Activated CD8-positive, alpha-beta memory T cell treated with anti-CD3 and anti-CD28 coated beads, Interleukin-2, amount 10 ng/mL, durations not matched to agents 7 days and 5 days (primary cell): Measurements from ENCODE around the gene SLC5A6. TPM values are rescaled to one million over a fixed set of nuclear protein-coding genes. Genes with fewer than 3 reads are reported as not detected.
A peak's percentile ranks its signal among the peaks of the same experiment; 100 is the strongest.

Source experiments
- ATAC-seq: fragments of 150-1000 bp; cut with Tn5 transposase; one replicate; pipeline ENCODE4 v1.10.0; 2021; ENCODE audit warnings: moderate library complexity
- CTCF ChIA-PET: fragments of 350-600 bp; sonication (Branson Sonifier 250); formaldehyde crosslinking; loops from one replicate; lab custom pipeline; 2021; ENCODE audit warnings: antibody characterized with exemption; lab: Charles Lee
- DNase-seq: peaks from one replicate; pipeline ENCODE4 v3.0.0-alpha.2; 2020
- H3K27ac Mint-ChIP-seq: one replicate; pipeline ENCODE4 v1.8.0; 2021; ENCODE audit warnings: mild to moderate bottlenecking, mixed read lengths
- H3K27me3 Mint-ChIP-seq: one replicate; pipeline ENCODE4 v1.8.0; 2021; ENCODE audit warnings: mixed read lengths
- H3K36me3 Mint-ChIP-seq: one replicate; pipeline ENCODE4 v1.8.0; 2021; ENCODE audit warnings: mild to moderate bottlenecking, mixed read lengths
- H3K4me1 Mint-ChIP-seq: one replicate; pipeline ENCODE4 v1.8.0; 2021; ENCODE audit warnings: mixed read lengths
- H3K4me3 Mint-ChIP-seq: one replicate; pipeline ENCODE4 v1.8.0; 2021; ENCODE audit warnings: mild to moderate bottlenecking, moderate library complexity, mixed read lengths
- H3K9me3 Mint-ChIP-seq: one replicate; pipeline ENCODE4 v1.8.0; 2022; ENCODE audit warnings: low read depth, mixed read lengths
- total RNA-seq, 2 experiments: library from RNA; stranded (reverse); gene quantifications; one replicate each; pipeline ENCODE4 v1.2.3, GENCODE V29; 2021

The SLC5A6 gene
- total RNA-seq, 2 experiments from 2014 or later: 35.0 to 47.9 TPM

- CTCF ChIA-PET: interaction anchor here (1.0 to 2.1 kb wide), 3 partner anchors 14 to 78 kb away, joined by 3 to 6 read pairs (median 3); partner anchors contain the start of genes ATRAID and SLC5A6
- Mint-ChIP-seq H3K4me1 (peaks cover 5% of the 10 kb centered on the region), H3K4me3 (no peak overlapping the region), H3K27me3 (no peaks in the 10 kb centered on the region), H3K27ac (no peak overlapping the region), H3K9me3 (no peaks in the 10 kb centered on the region), H3K36me3 (peaks cover 47% of the 10 kb centered on the region)
- ATAC-seq (no peak), DNase-seq (no peak)
These were observed 13.5 kb upstream of the SLC5A6 start for GRCh38 chr2:27225526-27225925.

GRCh38 chr2:27223416-27223815, 11.3 kb upstream of the SLC5A6 start:
- Mint-ChIP-seq H3K4me1 (peaks cover 19% of the 10 kb centered on the region), H3K9me3 (no peaks in the 10 kb centered on the region), H3K27ac (no peak overlapping the region), H3K4me3 (no peak overlapping the region), H3K27me3 (no peaks in the 10 kb centered on the region), H3K36me3 (peaks cover 52% of the 10 kb centered on the region)
- no peak for DNase-seq
- CTCF ChIA-PET: interaction anchor here (1.2 to 2.1 kb wide), 2 partner anchors 56 to 80 kb away, joined by 3 to 6 read pairs; no protein-coding TSS in a partner anchor
- ATAC-seq: no peak

DNA sequence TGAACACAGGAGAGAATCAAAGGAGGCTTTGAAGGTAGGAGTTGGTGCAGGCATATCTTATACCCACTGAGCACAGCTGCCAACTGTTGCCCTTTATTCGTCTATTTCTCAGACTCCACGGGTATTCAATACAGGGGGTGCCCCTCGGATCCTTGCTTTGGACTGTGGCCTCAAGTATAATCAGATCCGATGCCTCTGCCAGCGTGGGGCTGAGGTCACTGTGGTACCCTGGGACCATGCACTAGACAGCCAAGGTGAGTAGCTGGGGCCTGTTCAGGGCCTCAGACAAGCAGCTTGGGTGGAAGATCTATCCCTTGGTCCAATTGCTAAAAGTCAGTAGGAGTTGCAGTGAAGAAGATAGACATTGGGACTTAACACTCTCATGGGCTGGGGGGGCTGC, 10.3 kb upstream of the SLC5A6 start:
- no peaks in the 10 kb centered on the region for H3K9me3 Mint-ChIP-seq
- H3K27ac Mint-ChIP-seq: no peak overlapping the region
- CTCF ChIA-PET: no interaction called here
- no peak overlapping the region for H3K4me3 Mint-ChIP-seq
- ATAC-seq: no peak
- H3K27me3 Mint-ChIP-seq: no peaks in the 10 kb centered on the region
- H3K4me1 Mint-ChIP-seq: peaks cover 26% of the 10 kb centered on the region
- H3K36me3 Mint-ChIP-seq: peaks cover 51% of the 10 kb centered on the region
- DNase-seq: no peak

DNA sequence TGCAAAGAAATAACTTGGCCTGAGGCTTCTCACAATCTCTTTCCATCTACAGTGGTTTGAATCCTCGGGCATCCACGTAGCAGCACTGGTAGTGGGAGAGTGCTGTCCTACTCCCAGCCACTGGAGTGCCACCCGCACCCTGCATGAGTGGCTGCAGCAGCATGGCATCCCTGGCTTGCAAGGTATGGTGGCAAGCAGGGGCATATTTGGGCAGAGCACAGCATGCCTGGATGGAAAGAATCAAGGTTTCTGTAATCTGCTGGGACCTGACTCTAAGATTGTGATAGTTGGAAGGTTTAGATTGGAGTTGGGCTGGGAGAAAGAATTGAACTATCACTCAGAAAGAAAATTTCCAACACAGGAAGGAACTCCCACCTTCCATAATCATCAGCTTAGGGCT, 9.1 kb upstream of the SLC5A6 start:
- peaks cover 34% of the 10 kb centered on the region for H3K4me1 Mint-ChIP-seq
- no peak for DNase-seq
- H3K9me3 Mint-ChIP-seq: no peaks in the 10 kb centered on the region
- no peak overlapping the region for H3K4me3 Mint-ChIP-seq
- H3K36me3 Mint-ChIP-seq: peaks cover 49% of the 10 kb centered on the region
- no peak overlapping the region for H3K27ac Mint-ChIP-seq
- CTCF ChIA-PET: interaction anchor here (1.7 kb wide), 1 partner anchor 83 kb away, joined by 4 read pairs; no protein-coding TSS in a partner anchor
- no peaks in the 10 kb centered on the region for H3K27me3 Mint-ChIP-seq
- ATAC-seq: no peak

- DNase-seq (no peak), ATAC-seq (no peak)
- H3K36me3 Mint-ChIP-seq: peaks cover 53% of the 10 kb centered on the region
- no peak overlapping the region for H3K27ac Mint-ChIP-seq
- H3K4me3 Mint-ChIP-seq: no peak overlapping the region
- H3K27me3 Mint-ChIP-seq: no peaks in the 10 kb centered on the region
- H3K9me3 Mint-ChIP-seq: no peaks in the 10 kb centered on the region
- CTCF ChIA-PET: interaction anchor here (0.9 to 1.7 kb wide), 4 partner anchors 50 to 259 kb away, joined by 4 to 6 read pairs (median 5); no protein-coding TSS in a partner anchor
- peaks cover 37% of the 10 kb centered on the region for H3K4me1 Mint-ChIP-seq
These were observed 8.0 kb upstream of the SLC5A6 start for GRCh38 chr2:27220091-27220490.

- H3K4me1 Mint-ChIP-seq: peaks cover 41% of the 10 kb centered on the region
- no peaks in the 10 kb centered on the region for H3K9me3 Mint-ChIP-seq
- peaks cover 49% of the 10 kb centered on the region for H3K36me3 Mint-ChIP-seq
- H3K27ac Mint-ChIP-seq: no peak overlapping the region
- no peaks in the 10 kb centered on the region for H3K27me3 Mint-ChIP-seq
- DNase-seq (no peak), ATAC-seq (no peak)
- CTCF ChIA-PET: interaction anchor here (1.4 to 1.7 kb wide), 2 partner anchors 49 to 258 kb away, joined by 5 to 6 read pairs; no protein-coding TSS in a partner anchor
- H3K4me3 Mint-ChIP-seq: peak overlapping the region; percentile 94
These were observed 7.0 kb upstream of the SLC5A6 start for GRCh38 chr2:27219091-27219490.

DNA sequence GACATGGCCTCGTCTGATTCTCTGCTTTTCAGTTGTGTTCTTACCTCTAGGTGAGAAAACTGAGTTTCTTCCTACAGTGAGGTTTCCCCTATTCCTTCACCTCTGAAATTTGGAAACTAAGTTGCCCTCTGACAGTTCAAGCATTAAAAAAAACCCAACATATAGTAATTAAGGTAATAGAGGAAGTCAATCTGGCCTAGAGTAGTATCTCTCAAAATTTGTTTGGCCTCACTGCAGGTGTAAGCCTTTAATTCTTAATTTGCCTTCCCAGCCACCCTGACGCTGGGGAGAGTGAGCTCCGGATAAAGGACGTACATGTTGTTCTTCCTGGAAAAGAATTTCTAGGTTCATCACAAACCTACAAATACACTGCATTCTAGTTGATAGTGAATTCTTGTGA, 6.5 kb upstream of the SLC5A6 start:
- CTCF ChIA-PET: interaction anchor here (1.1 to 1.7 kb wide), 3 partner anchors 49 to 257 kb away, joined by 3 to 5 read pairs (median 5); no protein-coding TSS in a partner anchor
- H3K27ac Mint-ChIP-seq: peak overlapping the region; percentile 91
- ATAC-seq (no peak), DNase-seq (no peak)
- H3K4me3 Mint-ChIP-seq: peak overlapping the region; percentile 94
- peaks cover 52% of the 10 kb centered on the region for H3K36me3 Mint-ChIP-seq
- H3K4me1 Mint-ChIP-seq: peaks cover 45% of the 10 kb centered on the region
- no peaks in the 10 kb centered on the region for H3K9me3 Mint-ChIP-seq
- no peaks in the 10 kb centered on the region for H3K27me3 Mint-ChIP-seq

DNA sequence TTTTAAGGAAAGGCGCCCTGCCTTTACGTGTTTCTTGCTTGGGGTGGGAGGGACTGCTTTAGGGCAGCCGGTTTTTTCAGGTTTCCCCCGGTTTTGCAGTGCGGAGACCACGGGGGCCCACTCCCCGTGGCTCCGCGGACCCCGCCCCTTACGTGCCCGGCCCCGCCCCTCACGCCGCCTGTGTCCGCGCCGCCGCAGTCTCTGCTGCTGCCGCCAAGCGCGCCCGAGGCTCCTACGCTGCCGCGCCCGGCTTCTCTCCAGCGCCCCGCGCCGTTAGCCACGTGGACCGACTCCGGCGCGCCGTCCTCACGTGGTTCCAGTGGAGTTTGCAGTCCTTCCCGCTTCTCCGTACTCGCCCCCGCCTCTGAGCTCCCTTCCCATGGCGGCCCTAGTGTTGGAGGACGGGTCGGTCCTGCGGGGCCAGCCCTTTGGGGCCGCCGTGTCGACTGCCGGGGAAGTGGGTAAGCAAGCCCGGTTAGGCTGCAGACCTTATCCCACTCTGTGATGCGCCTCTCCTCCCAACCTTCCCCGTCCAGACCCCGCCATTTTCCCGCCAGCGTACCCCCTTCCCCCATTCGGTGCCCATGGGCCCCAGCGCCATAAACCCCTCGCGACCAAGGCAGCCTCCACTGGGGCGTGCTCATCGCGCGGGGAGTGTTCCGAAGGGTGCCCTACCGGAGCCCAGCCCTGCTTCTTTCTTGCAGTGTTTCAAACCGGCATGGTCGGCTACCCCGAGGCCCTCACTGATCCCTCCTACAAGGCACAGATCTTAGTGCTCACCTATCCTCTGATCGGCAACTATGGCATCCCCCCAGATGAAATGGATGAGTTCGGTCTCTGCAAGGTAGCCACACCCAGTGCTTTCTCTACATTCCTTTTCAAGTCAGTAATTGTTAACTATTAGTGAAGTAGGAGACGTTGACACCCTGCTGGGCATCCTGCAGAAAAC, 5.4 kb upstream of the SLC5A6 start, which contains the start of gene CAD:
CAD (plus strand) TSS at position 197 of the 949 bp plus-strand sequence; CDS start at position 380, 183 bp downstream.
- H3K27ac Mint-ChIP-seq: peak within 1 kb of the TSS; percentile 91
- peak within 1 kb of the TSS; percentile 94 for H3K4me3 Mint-ChIP-seq
- H3K4me1 Mint-ChIP-seq: peaks cover 51% of the 10 kb centered on the region
- no peaks in the 10 kb centered on the region for H3K27me3 Mint-ChIP-seq
- no peaks in the 10 kb centered on the region for H3K9me3 Mint-ChIP-seq
- peaks cover 47% of the 10 kb centered on the region for H3K36me3 Mint-ChIP-seq
- CTCF ChIA-PET: interaction anchor here (1.1 to 1.7 kb wide), 3 partner anchors 48 to 145 kb away, joined by 3 to 5 read pairs (median 4); no protein-coding TSS in a partner anchor
- ATAC-seq: peak; percentile 89
- DNase-seq: peak; percentile 91

DNA sequence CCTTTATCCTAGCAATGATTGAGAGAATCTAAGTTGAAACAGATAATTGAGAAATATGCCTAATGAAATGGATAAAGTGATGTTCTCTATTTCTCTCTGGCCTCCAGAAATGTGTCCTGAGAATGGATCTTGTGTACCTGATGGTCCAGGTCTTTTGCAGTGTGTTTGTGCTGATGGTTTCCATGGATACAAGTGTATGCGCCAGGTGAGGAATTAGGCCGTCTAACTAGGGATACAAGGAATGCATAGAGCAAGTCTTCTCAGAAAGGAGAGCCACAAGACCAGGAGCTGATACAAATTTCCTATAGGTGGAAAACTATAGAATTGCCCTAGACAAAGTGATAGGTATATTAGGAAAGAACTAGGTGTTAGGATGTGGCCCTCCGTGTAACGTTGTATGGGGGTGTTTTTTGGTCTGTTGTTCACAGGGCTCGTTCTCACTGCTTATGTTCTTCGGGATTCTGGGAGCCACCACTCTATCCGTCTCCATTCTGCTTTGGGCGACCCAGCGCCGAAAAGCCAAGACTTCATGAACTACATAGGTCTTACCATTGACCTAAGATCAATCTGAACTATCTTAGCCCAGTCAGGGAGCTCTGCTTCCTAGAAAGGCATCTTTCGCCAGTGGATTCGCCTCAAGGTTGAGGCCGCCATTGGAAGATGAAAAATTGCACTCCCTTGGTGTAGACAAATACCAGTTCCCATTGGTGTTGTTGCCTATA, 4.5 kb upstream of the SLC5A6 start:
- peaks cover 51% of the 10 kb centered on the region for H3K4me1 Mint-ChIP-seq
- CTCF ChIA-PET: interaction anchor here (1.1 to 1.7 kb wide), 2 partner anchors 87 to 146 kb away, joined by 4 to 5 read pairs; no protein-coding TSS in a partner anchor
- H3K27ac Mint-ChIP-seq: peak overlapping the region; percentile 91
- H3K27me3 Mint-ChIP-seq: no peaks in the 10 kb centered on the region
- peaks cover 42% of the 10 kb centered on the region for H3K36me3 Mint-ChIP-seq
- DNase-seq (no peak), ATAC-seq (no peak)
- peak overlapping the region; percentile 94 for H3K4me3 Mint-ChIP-seq
- no peaks in the 10 kb centered on the region for H3K9me3 Mint-ChIP-seq

GRCh38 chr2:27214941-27215340, 2.9 kb upstream of the SLC5A6 start:
- Mint-ChIP-seq H3K36me3 (peaks cover 32% of the 10 kb centered on the region), H3K9me3 (no peaks in the 10 kb centered on the region), H3K27me3 (no peaks in the 10 kb centered on the region), H3K4me1 (peaks cover 51% of the 10 kb centered on the region), H3K27ac (no peak overlapping the region), H3K4me3 (no peak overlapping the region)
- CTCF ChIA-PET: no interaction called here
- ATAC-seq (no peak), DNase-seq (no peak)

DNA sequence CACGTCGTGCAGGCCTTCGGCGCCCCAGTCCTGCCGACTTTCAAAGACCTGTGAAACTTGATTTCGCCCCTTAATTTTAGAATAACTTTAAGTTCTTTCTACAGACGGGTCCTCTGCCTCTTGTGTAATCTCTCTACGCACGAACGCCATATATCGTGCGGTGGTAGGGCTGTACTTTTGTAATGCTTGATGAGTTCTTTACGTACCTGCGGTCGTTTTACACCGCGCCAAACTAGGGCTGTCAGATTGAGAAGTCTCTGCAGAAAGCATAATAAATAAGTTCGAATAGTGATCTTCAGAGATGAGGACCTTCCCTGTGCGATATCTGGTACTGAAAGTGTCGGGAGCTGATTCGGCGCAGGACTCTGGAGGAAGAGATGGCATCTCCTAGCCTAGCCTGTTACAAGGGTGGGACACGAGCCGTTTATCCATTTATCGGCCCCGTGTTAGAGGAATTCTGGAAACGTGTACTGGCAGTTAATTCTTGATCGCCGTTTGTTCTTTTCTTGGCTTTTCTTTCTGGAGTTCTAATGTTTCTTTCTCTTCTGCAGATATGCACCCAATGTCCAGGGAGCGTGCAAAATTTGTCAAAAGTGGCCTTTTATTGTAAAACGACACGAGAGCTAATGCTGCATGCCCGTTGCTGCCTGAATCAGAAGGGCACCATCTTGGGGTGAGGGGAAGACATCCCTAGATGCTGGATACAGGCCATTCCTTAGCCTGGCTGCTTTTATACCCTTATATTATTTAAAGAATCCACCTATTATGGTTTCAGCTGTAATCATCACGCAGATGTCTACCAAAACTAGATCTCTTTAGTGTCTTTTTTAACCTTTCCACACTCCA, 781 bp upstream of the SLC5A6 start:
- Mint-ChIP-seq H3K9me3 (no peaks in the 10 kb centered on the region), H3K27me3 (no peaks in the 10 kb centered on the region), H3K4me1 (peaks cover 48% of the 10 kb centered on the region), H3K4me3 (peak overlapping the region; percentile 87), H3K27ac (peak overlapping the region; percentile 99), H3K36me3 (peaks cover 20% of the 10 kb centered on the region)
- DNase-seq: peak; percentile 72
- peak; percentile 22 for ATAC-seq
- CTCF ChIA-PET: interaction anchor here (0.6 to 1.0 kb wide), 4 partner anchors 13 to 90 kb away, joined by 3 read pairs; no protein-coding TSS in a partner anchor
